ENCODE measurements around the gene CCDC27. TPM values are rescaled to one million over a fixed set of nuclear protein-coding genes. Genes with fewer than 3 reads are reported as not detected.

CCDC27 gene
- total RNA-seq, 1 experiment from 2014 or later: not detected

DNA sequence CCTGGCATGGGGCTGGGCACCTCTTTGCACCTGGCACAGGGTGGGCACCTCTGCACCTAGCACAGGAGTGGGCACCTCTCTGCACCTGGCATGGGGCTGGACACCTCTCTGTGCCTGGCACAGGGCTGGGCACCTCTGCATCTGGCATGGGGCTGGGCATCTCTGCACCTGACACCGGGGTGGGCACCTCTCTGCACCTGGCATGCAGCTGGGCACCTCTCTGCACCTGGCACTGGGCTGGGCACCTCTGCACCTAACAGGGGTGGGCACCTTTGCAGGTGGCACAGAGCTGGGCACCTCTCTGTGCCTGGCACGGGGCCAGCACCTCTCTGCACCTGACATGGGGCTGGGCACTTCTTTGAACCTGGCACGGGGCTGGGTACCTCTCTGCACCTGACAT lies 29.4 kb upstream of the CCDC27 start:
- Histone ChIP-seq H3K9me2 (ENCODE audit: insufficient read depth) (no peaks in the 10 kb centered on the region), H3K4me3 (replicated peaks in 1 of 2; ENCODE audit: low read depth in 1 of 2, low read length in 2 of 2) (no peak overlapping the region), H3K4me1 (ENCODE audit: control insufficient read depth in 1 of 2, insufficient read depth in 2 of 2, low read length in 2 of 2) (no peaks in the 10 kb centered on the region), H3K27ac (ENCODE audit: low read depth, low read length) (no peak overlapping the region), H4K20me1 (ENCODE audit: insufficient read depth) (no peaks in the 10 kb centered on the region), H3K9me3 (ENCODE audit: control insufficient read depth in 1 of 2, insufficient read depth in 1 of 2, low read depth in 1 of 2, low read length in 2 of 2) (no peaks in the 10 kb centered on the region), H3K9ac (ENCODE audit: low read length) (no peak overlapping the region), H2AFZ (ENCODE audit: low read depth, low read length, poor library complexity, severe bottlenecking) (no peak overlapping the region), H3K27me3 (ENCODE audit: insufficient read depth, low read length) (no peaks in the 10 kb centered on the region), H3K79me2 (ENCODE audit: insufficient read depth, low read length) (no peaks in the 10 kb centered on the region), H3K4me2 (ENCODE audit: low read length) (no peak overlapping the region), H3K36me3 (ENCODE audit: control insufficient read depth in 1 of 2, insufficient read depth in 2 of 2, low read length in 2 of 2) (no peaks in the 10 kb centered on the region)
- TF ChIP-seq SP1 (IDR thresholded peaks at IDR 0.05; ENCODE audit: low read depth): no peak
- TF ChIP-seq, protein P1, sequence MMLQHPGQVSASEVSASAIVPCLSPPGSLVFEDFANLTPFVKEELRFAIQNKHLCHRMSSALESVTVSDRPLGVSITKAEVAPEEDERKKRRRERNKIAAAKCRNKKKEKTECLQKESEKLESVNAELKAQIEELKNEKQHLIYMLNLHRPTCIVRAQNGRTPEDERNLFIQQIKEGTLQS (IDR thresholded peaks at IDR 0.05): no peak
- no peak for TF ChIP-seq CEBPB (IDR thresholded peaks at IDR 0.05; ENCODE audit: low read depth)
- TF ChIP-seq YY1 (IDR thresholded peaks at IDR 0.05; ENCODE audit: extremely low read depth, insufficient replicate concordance, low read depth, low read length): no peak
- no peak for TF ChIP-seq EZH2 (IDR thresholded peaks at IDR 0.05)
- TF ChIP-seq, protein P2, sequence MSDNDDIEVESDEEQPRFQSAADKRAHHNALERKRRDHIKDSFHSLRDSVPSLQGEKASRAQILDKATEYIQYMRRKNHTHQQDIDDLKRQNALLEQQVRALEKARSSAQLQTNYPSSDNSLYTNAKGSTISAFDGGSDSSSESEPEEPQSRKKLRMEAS (IDR thresholded peaks at IDR 0.05): no peak
- no peak for TF ChIP-seq ZNF274 (IDR thresholded peaks at IDR 0.05; ENCODE audit: low read depth, low read length)
- TF ChIP-seq POLR2A (IDR thresholded peaks at IDR 0.05; ENCODE audit: borderline replicate concordance, extremely low read depth, insufficient read depth, insufficient read length): no peak
- TF ChIP-seq JUND (IDR thresholded peaks at IDR 0.05): no peak
- no peak for TF ChIP-seq EZH2phosphoT487 (IDR thresholded peaks at IDR 0.05; ENCODE audit: borderline replicate concordance)
- TF ChIP-seq EGR1 (IDR thresholded peaks at IDR 0.05; ENCODE audit: low read depth): no peak
- no peak for TF ChIP-seq FOSL1 (IDR thresholded peaks at IDR 0.05; ENCODE audit: low read depth)
- no peak for TF ChIP-seq CBX3 (IDR thresholded peaks at IDR 0.05; ENCODE audit: low read depth)
- TF ChIP-seq, protein P3, sequence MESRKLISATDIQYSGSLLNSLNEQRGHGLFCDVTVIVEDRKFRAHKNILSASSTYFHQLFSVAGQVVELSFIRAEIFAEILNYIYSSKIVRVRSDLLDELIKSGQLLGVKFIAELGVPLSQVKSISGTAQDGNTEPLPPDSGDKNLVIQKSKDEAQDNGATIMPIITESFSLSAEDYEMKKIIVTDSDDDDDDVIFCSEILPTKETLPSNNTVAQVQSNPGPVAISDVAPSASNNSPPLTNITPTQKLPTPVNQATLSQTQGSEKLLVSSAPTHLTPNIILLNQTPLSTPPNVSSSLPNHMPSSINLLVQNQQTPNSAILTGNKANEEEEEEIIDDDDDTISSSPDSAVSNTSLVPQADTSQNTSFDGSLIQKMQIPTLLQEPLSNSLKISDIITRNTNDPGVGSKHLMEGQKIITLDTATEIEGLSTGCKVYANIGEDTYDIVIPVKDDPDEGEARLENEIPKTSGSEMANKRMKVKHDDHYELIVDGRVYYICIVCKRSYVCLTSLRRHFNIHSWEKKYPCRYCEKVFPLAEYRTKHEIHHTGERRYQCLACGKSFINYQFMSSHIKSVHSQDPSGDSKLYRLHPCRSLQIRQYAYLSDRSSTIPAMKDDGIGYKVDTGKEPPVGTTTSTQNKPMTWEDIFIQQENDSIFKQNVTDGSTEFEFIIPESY (IDR thresholded peaks at IDR 0.05; ENCODE audit: extremely low read depth, insufficient replicate concordance, low read length): no peak
- no peak for TF ChIP-seq REST (IDR thresholded peaks at IDR 0.05; ENCODE audit: low read depth)
- ChIA-PET POLR2A (no interaction called here), CTCF (no interaction called here), RAD21 (ENCODE audit: low non-redundant PET in 1 of 2, low total read pairs in 2 of 2, uncharacterized antibody in 2 of 2, unreplicated experiment in 2 of 2) (no interaction called here)
- no peak for ATAC-seq
- BruUV-seq (replicated peaks): no TSS peak
- no peak for DNase-seq (ENCODE audit: low read depth, low spot score)
- intact Hi-C loops (cut with micrococcal nuclease): loop anchor here (5.0 kb wide), 1 partner anchor 271 kb away; the partner anchor contains the start of gene ARHGEF16

All from HCT116 (cell line).